Colon (tissue), 2 donors: ENCODE measurements around the gene AGPAT4.

Experiments
- FAIRE-seq: peaks from 2 replicates; lab custom pipeline; 2012; peaks lifted over from hg19 to GRCh38; lab: Jason Lieb, UNC
- donor health status: control.
- donor health status: control.

The AGPAT4 gene

GRCh38 chr6:161254464-161255253, 19.2 kb downstream of the AGPAT4 start:
- FAIRE-seq, result no peak

- no peak for FAIRE-seq
Observed at GRCh38 chr6:161254126-161254463, 19.8 kb downstream of the AGPAT4 start.

GRCh38 chr6:161251345-161251744, 22.5 kb downstream of the AGPAT4 start:
- no peak for FAIRE-seq

- FAIRE-seq, result no peak
Observed at GRCh38 chr6:161249327-161249726, 24.5 kb downstream of the AGPAT4 start.

- FAIRE-seq, result no peak
Observed at GRCh38 chr6:161246725-161247124, 27.1 kb downstream of the AGPAT4 start.

GRCh38 chr6:161245363-161245762, 28.5 kb downstream of the AGPAT4 start:
- no peak for FAIRE-seq

- no peak for FAIRE-seq
Observed at GRCh38 chr6:161244725-161245124, 29.1 kb downstream of the AGPAT4 start.

- no peak for FAIRE-seq
Observed at GRCh38 chr6:161242779-161243693, 30.8 kb downstream of the AGPAT4 start.

- no peak for FAIRE-seq
Observed at GRCh38 chr6:161242113-161242512, 31.7 kb downstream of the AGPAT4 start.

- FAIRE-seq, result no peak
Observed at GRCh38 chr6:161239001-161239400, 34.9 kb downstream of the AGPAT4 start.

GRCh38 chr6:161238500-161238899, 35.4 kb downstream of the AGPAT4 start:
- FAIRE-seq, result no peak

- no peak for FAIRE-seq
Observed at GRCh38 chr6:161238081-161238480, 35.8 kb downstream of the AGPAT4 start.

- FAIRE-seq, result no peak
Observed at GRCh38 chr6:161237176-161237575, 36.7 kb downstream of the AGPAT4 start.

- FAIRE-seq, result no peak
Observed at GRCh38 chr6:161235776-161236633, 37.9 kb downstream of the AGPAT4 start.

GRCh38 chr6:161233986-161234661, 39.7 kb downstream of the AGPAT4 start:
- no peak for FAIRE-seq

- FAIRE-seq, result no peak
Observed at GRCh38 chr6:161232467-161232866, 41.4 kb downstream of the AGPAT4 start.

GRCh38 chr6:161232010-161232409, 41.9 kb downstream of the AGPAT4 start:
- FAIRE-seq, result no peak

GRCh38 chr6:161230339-161230738, 43.5 kb downstream of the AGPAT4 start:
- no peak for FAIRE-seq

GRCh38 chr6:161228921-161229591, 44.8 kb downstream of the AGPAT4 start:
- FAIRE-seq, result no peak

- no peak for FAIRE-seq
Observed at GRCh38 chr6:161228096-161228495, 45.8 kb downstream of the AGPAT4 start.
